OCI-LY7 (cell line): ENCODE results near the gene SREK1. TPM values are rescaled to one million over a fixed set of nuclear protein-coding genes. Genes with fewer than 3 reads are reported as not detected.

ENCODE experiments used
- BruUV-seq: library from RNA; stranded (reverse); fragments of 400-500 nt; replicated peaks from 2 replicates; lab custom pipeline; 2021; lab: Mats Ljungman, UMichigan
- CTCF ChIA-PET: fragments of 300-600 bp; sonication (Branson Sonifier 250); formaldehyde crosslinking; loops from one replicate; lab custom pipeline; 2022; ENCODE audit warnings: antibody characterized with exemption; ENCODE audit not compliant: unreplicated experiment; lab: Charles Lee
- POLR2A ChIA-PET: fragments of 300-600 bp; sonication (Branson Sonifier 250); formaldehyde crosslinking; loops from one replicate; lab custom pipeline; 2022; ENCODE audit warnings: antibody characterized with exemption; lab: Charles Lee
- DNase-seq: peaks from one replicate; pipeline ENCODE4 v3.0.0-alpha.2; 2015; ENCODE audit warnings: low spot score
- H2AFZ ChIP-seq: fragments of 200-600 bp; sonication (generic), shearing (Covaris generic); 2 replicates; pipeline ENCODE4 v1.6.1; 2014; ENCODE audit warnings: mild to moderate bottlenecking, antibody characterized with exemption, low read length, moderate library complexity
- H3K27ac ChIP-seq: fragments of 200-600 bp; sonication (generic); 2 replicates; pipeline ENCODE4 v1.5.1; 2014; ENCODE audit warnings: mixed run types, low read depth, mild to moderate bottlenecking, moderate library complexity, low read length, inconsistent platforms; ENCODE audit not compliant: poor library complexity, severe bottlenecking
- H3K36me3 ChIP-seq: fragments of 200-600 bp; sonication (generic); 2 replicates; pipeline ENCODE4 v1.6.1; 2014; ENCODE audit warnings: mild to moderate bottlenecking, antibody characterized with exemption, low read length, moderate library complexity, mixed read lengths; ENCODE audit not compliant: insufficient read depth
- H3K4me1 ChIP-seq: fragments of 200-600 bp; sonication (generic); 2 replicates; pipeline ENCODE4 v1.5.1; 2014; ENCODE audit warnings: mild to moderate bottlenecking, low read length; ENCODE audit not compliant: insufficient read depth, poor library complexity, severe bottlenecking
- H3K4me2 ChIP-seq: fragments of 200-600 bp; sonication (generic); 2 replicates; pipeline ENCODE4 v1.6.1; 2014; ENCODE audit warnings: mild to moderate bottlenecking, low read length
- H3K4me3 ChIP-seq: fragments of 200-600 bp; sonication (generic); 2 replicates; pipeline ENCODE4 v1.5.1; 2014; ENCODE audit warnings: mild to moderate bottlenecking, low read depth, low read length; ENCODE audit not compliant: poor library complexity, severe bottlenecking
- H3K79me2 ChIP-seq: fragments of 200-600 bp; sonication (generic); 2 replicates; pipeline ENCODE4 v1.6.1; 2016; ENCODE audit warnings: low read depth, mild to moderate bottlenecking, low read length, moderate library complexity, mixed read lengths; ENCODE audit not compliant: insufficient read depth
- H3K9me2 ChIP-seq: fragments of 200-600 bp; sonication (generic); 2 replicates; pipeline ENCODE4 v1.6.1; 2016; ENCODE audit warnings: mild to moderate bottlenecking, low read length, mixed read lengths; ENCODE audit not compliant: insufficient read depth
- H3K9me3 ChIP-seq: fragments of 200-600 bp; sonication (generic); 2 replicates; pipeline ENCODE4 v1.6.1; 2014; ENCODE audit warnings: mild to moderate bottlenecking, mixed run types, low read length, mixed read lengths
- H4K20me1 ChIP-seq: fragments of 200-600 bp; sonication (generic); 2 replicates; pipeline ENCODE4 v1.6.1; 2014; ENCODE audit warnings: mild to moderate bottlenecking, antibody characterized with exemption, low read length, moderate library complexity, mixed read lengths; ENCODE audit not compliant: insufficient read depth
- EZH2phosphoT487 ChIP-seq: fragments of 200-600 bp; sonication (generic); IDR thresholded peaks from 2 replicates; pipeline ENCODE4 v1.6.1; 2018; ENCODE audit warnings: low read depth, borderline replicate concordance, mild to moderate bottlenecking, mixed run types, antibody characterized with exemption, low read length, moderate library complexity, mixed read lengths
- intact Hi-C: fragments of 100-400 bp; cut with micrococcal nuclease; formaldehyde crosslinking; loops from one replicate; pipeline ENCODE4 v1.10.0; 2022; ENCODE audit not compliant: unreplicated experiment
- total RNA-seq, 2 experiments: library from RNA; depleted of rRNA in 1 of 2; stranded (reverse); fragments of >200 nt in 1 of 2; shearing (Covaris generic) in 1 of 2; gene quantifications; 2 replicates each; pipeline ENCODE4 v1.2.3, GENCODE V29; 2014 to 2022
- TF ChIP-seq, protein P1 (sequence below): fragments of 200-600 bp; sonication (generic); conservative IDR thresholded peaks from 2 replicates; pipeline ENCODE4 v1.5.1; 2014; ENCODE audit warnings: mild to moderate bottlenecking, antibody characterized with exemption, low read length, moderate library complexity, mixed read lengths

The SREK1 gene
- total RNA-seq, 2 experiments from 2014 or later: 95.1 to 101 TPM

DNA sequence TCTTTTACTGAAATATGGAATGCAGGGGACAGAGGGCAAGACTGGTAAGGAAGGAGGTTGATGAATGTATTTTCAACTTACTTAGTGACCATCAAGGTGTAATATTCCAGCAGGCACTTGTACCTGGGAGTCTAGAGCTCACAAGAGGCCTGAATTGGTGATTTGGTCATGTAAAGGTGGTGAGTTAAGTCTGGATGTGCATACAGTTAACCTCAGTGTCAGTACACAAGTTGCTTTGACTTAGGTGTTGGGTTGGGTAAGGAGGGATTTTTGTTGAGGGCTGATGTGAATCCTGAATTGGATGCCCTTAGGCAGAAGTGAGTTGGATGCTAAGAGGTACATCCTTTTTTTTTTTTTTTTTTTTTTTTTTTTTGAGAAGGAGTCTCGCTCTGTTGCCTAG lies 7.4 kb downstream of the SREK1 start:
- H3K9me3 ChIP-seq: no peaks in the 10 kb centered on the region
- CTCF ChIA-PET: no interaction called here
- H3K36me3 ChIP-seq: peaks cover 75% of the 10 kb centered on the region
- no peak for TF ChIP-seq EZH2phosphoT487
- peaks cover 13% of the 10 kb centered on the region for H3K4me1 ChIP-seq
- no peak overlapping the region for H2AFZ ChIP-seq
- POLR2A ChIA-PET: interaction anchor here (0.6 to 1.5 kb wide), 4 partner anchors 13 to 580 kb away, joined by 3 to 4 read pairs (median 4); no protein-coding TSS in a partner anchor
- H3K4me2 ChIP-seq: no peak overlapping the region
- peaks cover 99% of the 10 kb centered on the region for H3K79me2 ChIP-seq
- H4K20me1 ChIP-seq: peaks cover 17% of the 10 kb centered on the region; the same call in 1 of the 2 replicates
- BruUV-seq: no TSS peak
- no peak for DNase-seq
- no peak overlapping the region for H3K27ac ChIP-seq
- intact Hi-C loops: no loop called here
- H3K4me3 ChIP-seq: no peak overlapping the region
- H3K9me2 ChIP-seq: no peaks in the 10 kb centered on the region

DNA sequence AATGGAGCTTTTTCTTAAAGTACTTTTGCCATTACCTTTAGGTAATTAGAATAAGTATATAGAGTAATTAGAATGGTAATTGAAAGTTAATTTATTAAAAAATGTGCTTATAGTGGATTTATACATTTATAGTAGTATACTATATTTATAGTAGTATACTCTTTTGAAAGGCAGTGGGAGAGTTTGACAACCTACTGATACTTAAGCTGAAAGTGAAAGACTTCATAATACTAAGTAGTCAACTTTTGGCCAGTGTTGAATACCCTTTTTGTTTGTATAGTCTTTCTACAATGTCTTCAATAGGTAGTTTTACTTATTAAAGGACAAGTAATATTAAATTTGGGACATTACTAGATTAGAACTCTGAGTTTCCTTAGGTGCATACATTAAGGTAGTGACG lies 12.9 kb downstream of the SREK1 start:
- intact Hi-C loops: no loop called here
- H3K27ac ChIP-seq: no peak overlapping the region
- no peak overlapping the region for H2AFZ ChIP-seq
- H3K9me3 ChIP-seq: no peaks in the 10 kb centered on the region
- ChIA-PET CTCF (no interaction called here), POLR2A (interaction anchor here (1.1 to 1.2 kb wide), 3 partner anchors 10 to 127 kb away, joined by 3 to 6 read pairs (median 5); no protein-coding TSS in a partner anchor)
- DNase-seq: no peak
- H3K79me2 ChIP-seq: peaks cover 67% of the 10 kb centered on the region
- H3K4me1 ChIP-seq: no peaks in the 10 kb centered on the region
- no TSS peak for BruUV-seq
- no peak for TF ChIP-seq EZH2phosphoT487
- TF ChIP-seq, protein P1, sequence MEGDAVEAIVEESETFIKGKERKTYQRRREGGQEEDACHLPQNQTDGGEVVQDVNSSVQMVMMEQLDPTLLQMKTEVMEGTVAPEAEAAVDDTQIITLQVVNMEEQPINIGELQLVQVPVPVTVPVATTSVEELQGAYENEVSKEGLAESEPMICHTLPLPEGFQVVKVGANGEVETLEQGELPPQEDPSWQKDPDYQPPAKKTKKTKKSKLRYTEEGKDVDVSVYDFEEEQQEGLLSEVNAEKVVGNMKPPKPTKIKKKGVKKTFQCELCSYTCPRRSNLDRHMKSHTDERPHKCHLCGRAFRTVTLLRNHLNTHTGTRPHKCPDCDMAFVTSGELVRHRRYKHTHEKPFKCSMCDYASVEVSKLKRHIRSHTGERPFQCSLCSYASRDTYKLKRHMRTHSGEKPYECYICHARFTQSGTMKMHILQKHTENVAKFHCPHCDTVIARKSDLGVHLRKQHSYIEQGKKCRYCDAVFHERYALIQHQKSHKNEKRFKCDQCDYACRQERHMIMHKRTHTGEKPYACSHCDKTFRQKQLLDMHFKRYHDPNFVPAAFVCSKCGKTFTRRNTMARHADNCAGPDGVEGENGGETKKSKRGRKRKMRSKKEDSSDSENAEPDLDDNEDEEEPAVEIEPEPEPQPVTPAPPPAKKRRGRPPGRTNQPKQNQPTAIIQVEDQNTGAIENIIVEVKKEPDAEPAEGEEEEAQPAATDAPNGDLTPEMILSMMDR: no peak
- H3K36me3 ChIP-seq: peaks cover 83% of the 10 kb centered on the region
- no peak overlapping the region for H3K4me2 ChIP-seq
- no peaks in the 10 kb centered on the region for H3K9me2 ChIP-seq
- no peak overlapping the region for H3K4me3 ChIP-seq
- H4K20me1 ChIP-seq: 0 out of 2 replicates have a peak, but pooled peaks cover 16% of the 10 kb centered on the region

DNA sequence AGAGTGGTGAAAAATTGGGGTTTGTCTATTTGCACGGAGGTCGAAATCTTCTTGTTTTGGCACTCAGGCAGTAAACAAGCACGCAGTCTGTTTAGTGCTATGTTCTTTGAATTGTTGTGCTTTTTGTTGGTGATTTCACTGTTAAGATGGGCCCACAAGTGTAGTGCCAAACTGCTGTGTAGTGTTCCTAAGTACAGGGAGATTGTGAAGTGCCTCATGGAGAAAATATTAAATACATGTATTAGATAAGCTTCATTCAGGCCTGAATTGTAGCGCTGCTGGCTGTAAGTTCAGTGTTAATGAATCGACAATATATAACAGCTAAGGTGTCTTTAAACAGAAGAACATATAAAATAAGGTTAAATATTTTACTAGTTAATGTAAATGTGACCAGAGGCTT lies 17.3 kb downstream of the SREK1 start:
- Histone ChIP-seq H4K20me1 (no peaks in the 10 kb centered on the region), H3K36me3 (peaks cover 95% of the 10 kb centered on the region), H2AFZ (no peak overlapping the region), H3K79me2 (peaks cover 25% of the 10 kb centered on the region; the same call in 1 of the 2 replicates), H3K4me2 (no peak overlapping the region), H3K4me1 (peaks cover 8% of the 10 kb centered on the region), H3K9me3 (no peaks in the 10 kb centered on the region), H3K4me3 (no peak overlapping the region), H3K9me2 (no peaks in the 10 kb centered on the region), H3K27ac (no peak overlapping the region)
- intact Hi-C loops: no loop called here
- POLR2A ChIA-PET: interaction anchor here (0.6 to 1.3 kb wide), 2 partner anchors 12 to 38 kb away, joined by 3 read pairs; no protein-coding TSS in a partner anchor
- DNase-seq: no peak
- no TSS peak for BruUV-seq
- CTCF ChIA-PET: no interaction called here
- TF ChIP-seq, protein P1: no peak
- TF ChIP-seq EZH2phosphoT487: no peak
